Neutrophil (primary cell): ENCODE data around the gene LCE3A.

ENCODE experiments used
- H3K27ac ChIP-seq: fragments of 200-600 bp; sonication (generic); 2 replicates; pipeline ENCODE4 v1.5.1; 2016; ENCODE audit warnings: mild to moderate bottlenecking, moderate library complexity
- H3K27me3 ChIP-seq: fragments of 200-600 bp; sonication (generic); 2 replicates; pipeline ENCODE4 v1.6.0; 2016; ENCODE audit warnings: mild to moderate bottlenecking
- H3K36me3 ChIP-seq: fragments of 200-600 bp; sonication (generic); 2 replicates; pipeline ENCODE4 v1.5.1; 2017
- H3K4me1 ChIP-seq, 2 experiments: fragments of 200-600 bp in 1 of 2; sonication (generic) in 1 of 2; 1 replicate in 1 of 2; 2 replicates in 1 of 2; pipeline versions ENCODE4 v1.5.1 to v1.6.1; 2013 to 2016; ENCODE audit warnings: low read depth in 1 of 2, low read length in 1 of 2, mild to moderate bottlenecking in 1 of 2, moderate library complexity in 1 of 2; ENCODE audit not compliant: control insufficient read depth in 1 of 2, insufficient read depth in 1 of 2
- H3K4me3 ChIP-seq, 2 experiments: fragments of 200-600 bp in 1 of 2; sonication (generic) in 1 of 2; 1 replicate in 1 of 2; 2 replicates in 1 of 2; pipeline ENCODE4 v1.5.1; 2013 to 2016; ENCODE audit warnings: low read depth in 1 of 2, low read length in 1 of 2, mild to moderate bottlenecking in 1 of 2, moderate library complexity in 1 of 2
- H3K9me3 ChIP-seq: fragments of 200-600 bp; sonication (generic); 2 replicates; pipeline ENCODE4 v1.5.1; 2016
- CTCF ChIP-seq: fragments of 200-600 bp; sonication (generic); IDR thresholded peaks from 2 replicates; pipeline ENCODE4 v1.5.1; 2016; ENCODE audit warnings: antibody characterized with exemption

LCE3A gene

GRCh38 chr1:152630596-152630995 is 7.7 kb upstream of the LCE3A start:
- H3K4me3 ChIP-seq = no peak overlapping the region
- no peaks in the 10 kb centered on the region for H3K4me1 ChIP-seq
- no peak overlapping the region for H3K27ac ChIP-seq
- TF ChIP-seq CTCF = no peak
- no peaks in the 10 kb centered on the region for H3K9me3 ChIP-seq
- no peaks in the 10 kb centered on the region for H3K27me3 ChIP-seq
- H3K36me3 ChIP-seq = no peaks in the 10 kb centered on the region

- H3K36me3 ChIP-seq = no peaks in the 10 kb centered on the region
- no peaks in the 10 kb centered on the region for H3K9me3 ChIP-seq
- H3K27ac ChIP-seq = no peak overlapping the region
- no peaks in the 10 kb centered on the region for H3K4me1 ChIP-seq
- no peak for TF ChIP-seq CTCF
- peaks cover 25% of the 10 kb centered on the region for H3K27me3 ChIP-seq
- H3K4me3 ChIP-seq = no peak overlapping the region
Observed at GRCh38 chr1:152626744-152627143, 3.8 kb upstream of the LCE3A start.

- no peaks in the 10 kb centered on the region for H3K4me1 ChIP-seq
- peaks cover 25% of the 10 kb centered on the region for H3K27me3 ChIP-seq
- H3K27ac ChIP-seq = no peak overlapping the region
- H3K36me3 ChIP-seq = no peaks in the 10 kb centered on the region
- no peak for TF ChIP-seq CTCF
- H3K9me3 ChIP-seq = peaks cover 3% of the 10 kb centered on the region
- H3K4me3 ChIP-seq = no peak overlapping the region
Observed at GRCh38 chr1:152623203-152623844, 421 bp upstream of the LCE3A start.

- no peaks in the 10 kb centered on the region for H3K36me3 ChIP-seq
- peaks cover 25% of the 10 kb centered on the region for H3K27me3 ChIP-seq
- H3K27ac ChIP-seq = no peak overlapping the region
- no peak for TF ChIP-seq CTCF
- H3K4me1 ChIP-seq = no peaks in the 10 kb centered on the region
- no peak overlapping the region for H3K4me3 ChIP-seq
- peaks cover 3% of the 10 kb centered on the region for H3K9me3 ChIP-seq
Observed at GRCh38 chr1:152621993-152622392, 910 bp downstream of the LCE3A start.

- Histone ChIP-seq H3K4me1 (no peaks in the 10 kb centered on the region), H3K27me3 (no peaks in the 10 kb centered on the region), H3K36me3 (no peaks in the 10 kb centered on the region), H3K4me3 (no peak within 1 kb of the TSS), H3K27ac (no peak within 1 kb of the TSS), H3K9me3 (no peaks in the 10 kb centered on the region)
- no peak for TF ChIP-seq CTCF
Observed at GRCh38 chr1:152613511-152613910, 9.4 kb downstream of the LCE3A start, which contains the start of gene LCE3B. Gene LCE3B (plus strand): TSS chr1:152613811. CDS start chr1:152613811, 0 bp downstream.
